Thymus (tissue), 11 donors: ENCODE data around the gene SLC6A6. TPM values are rescaled to one million over a fixed set of nuclear protein-coding genes. Genes with fewer than 3 reads are reported as not detected.

Experiments
- DNase-seq, 9 donors: peaks; one replicate each; pipeline ENCODE4 v3.0.0-alpha.2; 2013; ENCODE audit warnings: low spot score in 9 of 9, low read depth in 6 of 9, missing footprints in 1 of 9
- H3K27ac ChIP-seq, 2 donors: one replicate each; pipeline ENCODE4 v1.5.1; 2013; ENCODE audit warnings: control low read depth in 1 of 2, low read depth in 1 of 2, low read length in 1 of 2, mild to moderate bottlenecking in 1 of 2, moderate library complexity in 1 of 2
- H3K27me3 ChIP-seq, 2 donors: one replicate each; pipeline ENCODE4 v1.5.1; 2013; ENCODE audit warnings: low read length in 1 of 2; ENCODE audit not compliant: control insufficient read depth in 2 of 2, insufficient read depth in 1 of 2
- H3K36me3 ChIP-seq, 2 donors: one replicate each; pipeline ENCODE4 v1.5.1; 2013; ENCODE audit warnings: low read length in 1 of 2, mild to moderate bottlenecking in 1 of 2, moderate library complexity in 1 of 2; ENCODE audit not compliant: control insufficient read depth in 2 of 2, insufficient read depth in 2 of 2
- H3K4me1 ChIP-seq, 2 donors: one replicate each; pipeline ENCODE4 v1.5.1; 2013; ENCODE audit warnings: low read length in 2 of 2; ENCODE audit not compliant: control insufficient read depth in 2 of 2, insufficient read depth in 2 of 2
- H3K4me3 ChIP-seq, 2 donors: one replicate each; pipeline ENCODE4 v1.5.1; 2013; ENCODE audit warnings: low read length in 2 of 2, control low read depth in 1 of 2, mild to moderate bottlenecking in 1 of 2
- H3K9me3 ChIP-seq, 2 donors: one replicate each; pipeline ENCODE4 v1.5.1; 2013; ENCODE audit warnings: low read length in 1 of 2, mild to moderate bottlenecking in 1 of 2; ENCODE audit not compliant: control insufficient read depth in 2 of 2, insufficient read depth in 1 of 2
- WGBS: extraction: QIAGEN DNeasy Blood & Tissue Kit; methylation state at CpG from one replicate; pipeline ENCODE4 v1.1.7; 2013; 5-methylcytosine and 5-hydroxymethylcytosine counted together
- polyA plus RNA-seq: library from polyadenylated mRNA; stranded (reverse); fragments of 200-250 nt; gene quantifications from one replicate; pipeline ENCODE4 v1.2.3, GENCODE V29; 2013
- total RNA-seq: library from RNA; stranded (reverse); fragments of 120-200 nt; gene quantifications from one replicate; pipeline ENCODE4 v1.2.4, GENCODE V29; 2013
- donor health status: healthy.

Gene SLC6A6
- total and polyA plus RNA-seq, 2 donors, result 5.2 to 8.2 TPM

GRCh38 chr3:14450506-14450905, 48.1 kb downstream of the SLC6A6 start:
- no peak overlapping the region for H3K27ac ChIP-seq
- no peak for DNase-seq
- H3K4me1 ChIP-seq, result no peaks in the 10 kb centered on the region
- 97% methylated on average over 3 of the region's 3 CpGs for WGBS
- H3K9me3 ChIP-seq, result no peaks in the 10 kb centered on the region
- no peak overlapping the region for H3K4me3 ChIP-seq
- peaks cover 57 to 69% of the 10 kb centered on the region in 2 donors for H3K36me3 ChIP-seq
- no peaks in the 10 kb centered on the region for H3K27me3 ChIP-seq

- 97% methylated on average over 5 of the region's 5 CpGs for WGBS
- Histone ChIP-seq H3K9me3 (no peaks in the 10 kb centered on the region), H3K4me3 (no peak overlapping the region), H3K4me1 (no peaks in the 10 kb centered on the region), H3K27me3 (no peaks in the 10 kb centered on the region), H3K27ac (no peak overlapping the region), H3K36me3 (peaks cover 52 to 68% of the 10 kb centered on the region in 2 donors)
- no peak for DNase-seq
Measured at GRCh38 chr3:14450922-14451606, 48.7 kb downstream of the SLC6A6 start.

GRCh38 chr3:14451844-14452739, 49.7 kb downstream of the SLC6A6 start:
- no peak for DNase-seq
- 93% methylated on average over 17 of the region's 17 CpGs for WGBS
- Histone ChIP-seq H3K4me3 (no peak overlapping the region), H3K4me1 (no peaks in the 10 kb centered on the region), H3K36me3 (peaks cover 51 to 63% of the 10 kb centered on the region in 2 donors), H3K9me3 (no peaks in the 10 kb centered on the region), H3K27ac (peak overlapping the region in 1 of 2 donors; percentile 36), H3K27me3 (no peaks in the 10 kb centered on the region)

GRCh38 chr3:14452740-14453710, 50.6 kb downstream of the SLC6A6 start:
- Histone ChIP-seq H3K27me3 (no peaks in the 10 kb centered on the region), H3K36me3 (peaks cover 47 to 57% of the 10 kb centered on the region in 2 donors), H3K9me3 (no peaks in the 10 kb centered on the region), H3K4me1 (no peaks in the 10 kb centered on the region), H3K27ac (peak overlapping the region in 1 of 2 donors; percentile 36), H3K4me3 (no peak overlapping the region)
- DNase-seq, result no peak
- WGBS, result 93% methylated on average over 25 of the region's 25 CpGs

GRCh38 chr3:14453876-14454638, 51.7 kb downstream of the SLC6A6 start:
- Histone ChIP-seq H3K9me3 (no peaks in the 10 kb centered on the region), H3K4me3 (no peak overlapping the region), H3K4me1 (no peaks in the 10 kb centered on the region), H3K36me3 (peaks cover 43 to 51% of the 10 kb centered on the region in 2 donors), H3K27ac (no peak overlapping the region), H3K27me3 (no peaks in the 10 kb centered on the region)
- no peak for DNase-seq
- 65% methylated on average over 23 of the region's 23 CpGs for WGBS

GRCh38 chr3:14454639-14455310, 52.4 kb downstream of the SLC6A6 start:
- Histone ChIP-seq H3K36me3 (peaks cover 42 to 53% of the 10 kb centered on the region in 2 donors), H3K4me3 (no peak overlapping the region), H3K4me1 (no peaks in the 10 kb centered on the region), H3K27ac (no peak overlapping the region), H3K9me3 (no peaks in the 10 kb centered on the region), H3K27me3 (no peaks in the 10 kb centered on the region)
- DNase-seq, result no peak
- 95% methylated on average over 8 of the region's 8 CpGs for WGBS

GRCh38 chr3:14455571-14456317, 53.3 kb downstream of the SLC6A6 start:
- Histone ChIP-seq H3K4me3 (no peak overlapping the region), H3K4me1 (no peaks in the 10 kb centered on the region), H3K36me3 (peaks cover 40 to 56% of the 10 kb centered on the region in 2 donors), H3K27me3 (no peaks in the 10 kb centered on the region), H3K9me3 (no peaks in the 10 kb centered on the region), H3K27ac (no peak overlapping the region)
- DNase-seq, result no peak
- 95% methylated on average over 6 of the region's 6 CpGs for WGBS
